Heart right ventricle (tissue), 16 donors: Measurements from ENCODE around the gene C2orf76. TPM values are rescaled to one million over a fixed set of nuclear protein-coding genes. Genes with fewer than 3 reads are reported as not detected.

Source experiments
- ATAC-seq, 8 donors: fragments of 200-7000 bp; cut with Tn5 transposase; one replicate each; pipeline ENCODE4 v1.9.1; 2020; ENCODE audit warnings: mild to moderate bottlenecking in 8 of 8, moderate library complexity in 8 of 8, moderate number of reproducible peaks in 1 of 8
- DNase-seq, 2 donors: peaks; one replicate each; pipeline ENCODE4 v3.0.0-alpha.2; 2020
- H3K27ac ChIP-seq, 10 donors: fragments of 200-600 bp; sonication (generic) in 2 of 10; one replicate each; pipeline versions ENCODE4 v1.5.0 to v1.8.0; 2020 to 2022; ENCODE audit warnings: mild to moderate bottlenecking in 3 of 10
- H3K27me3 ChIP-seq, 7 donors: fragments of 200-600 bp; one replicate each; pipeline ENCODE4 v1.8.0; 2021 to 2022; ENCODE audit warnings: mild to moderate bottlenecking in 2 of 7
- H3K36me3 ChIP-seq, 9 donors: fragments of 200-600 bp; sonication (generic) in 1 of 9; one replicate each; pipeline versions ENCODE4 v1.5.0 to v1.8.0; 2020 to 2022; ENCODE audit warnings: mild to moderate bottlenecking in 2 of 9
- H3K4me1 ChIP-seq, 9 donors: fragments of 200-600 bp; sonication (generic) in 1 of 9; one replicate each; pipeline versions ENCODE4 v1.5.0 to v1.8.0; 2020 to 2022; ENCODE audit warnings: mild to moderate bottlenecking in 4 of 9
- H3K4me3 ChIP-seq, 10 donors: fragments of 200-600 bp; sonication (generic) in 2 of 10; one replicate each; pipeline versions ENCODE4 v1.5.0 to v1.8.0; 2020 to 2022; ENCODE audit warnings: mild to moderate bottlenecking in 7 of 10, moderate library complexity in 2 of 10
- H3K9me3 ChIP-seq, 11 donors: fragments of 200-600 bp in 10 of 11; sonication (generic) in 2 of 11; one replicate each; pipeline versions ENCODE4 v1.5.0 to v1.8.0; 2013 to 2022; ENCODE audit warnings: mild to moderate bottlenecking in 2 of 11, control low read depth in 1 of 11, moderate library complexity in 1 of 11
- WGBS, 2 donors: extraction: QIAGEN DNeasy Blood & Tissue Kit; methylation state at CpG; one replicate each; pipeline ENCODE4 v1.1.7; 2013; ENCODE audit warnings: inconsistent platforms in 1 of 2; 5-methylcytosine and 5-hydroxymethylcytosine counted together
- intact Hi-C, 10 donors: fragments of 100-400 bp; cut with DNase I; formaldehyde crosslinking; loops; one replicate each; pipeline versions ENCODE4 v1.11.1 to v1.14.2; 2022
- polyA plus RNA-seq, 2 donors: library from polyadenylated mRNA; stranded (reverse); fragments of 200-250 nt; gene quantifications; one replicate each; pipeline ENCODE4 v1.2.3, GENCODE V29; 2013
- total RNA-seq, 10 donors: library from RNA; stranded (reverse); fragmentation: NEBNext Ultra II Directional in 3 of 10; extraction: Animal tissue kit (Norgen Biotek cat#: 25700) in 3 of 10; gene quantifications; one replicate each; pipeline versions ENCODE4 v1.2.1 to v1.2.4, GENCODE V29; 2021 to 2023
- TF ChIP-seq, protein P1 (sequence below), 9 donors: fragments of 200-600 bp; sonication (generic) in 2 of 9; IDR thresholded peaks; one replicate each; pipeline versions ENCODE4 v1.5.0 to v1.8.0; 2021 to 2022; ENCODE audit warnings: antibody characterized with exemption in 9 of 9, mild to moderate bottlenecking in 5 of 9, moderate library complexity in 1 of 9
- donor health status: Arrhythmogenic right ventricular cardiomyopathy.
- donor health status: ischemic (EF 13 %, LVEDD 7.1; RV severe dilation, severe dysfunction).
- donor health status: healthy with polysubstance abuse.
- donor health status: DM: no; HTN: yes; CAD: no.
- donor health status: DM: no; HTN: no; CAD: no.
- donor health status: ischemic (EF 25% LVEDD 6.9; RV normal size, moderate dysfunction).
- donor health status: ischemic (EF 25% LVEDD 5.7; RV mildly dilated, moderate dysfunction).
- donor health status: healthy.
- donor health status: DM: yes; HTN: yes; CAD: no.
- donor health status: Ischemic cardiomyopathy.
- donor health status: ischemic (EF 35%, LVEDD 5.7; RV mildly dilated, moderate dysfunction).
- donor health status: nonischemic (EF 11% LVEDD 7.7; RV severe dilation, severe dysfunction).
- donor health status: DM: yes; HTN: yes; CAD: no.
- donor health status: PGD.
- donor health status: ischemic (EF 29% LVEDD 5.4; RV normal size, mild dysfunction).
- donor health status: nonischemic (EF 23%, LVEDD 6.1; RV moderate dilation, normal function).

Gene C2orf76
- total and polyA plus RNA-seq, 12 donors = 5.1 to 12.2 (median 8.4) TPM

DNA sequence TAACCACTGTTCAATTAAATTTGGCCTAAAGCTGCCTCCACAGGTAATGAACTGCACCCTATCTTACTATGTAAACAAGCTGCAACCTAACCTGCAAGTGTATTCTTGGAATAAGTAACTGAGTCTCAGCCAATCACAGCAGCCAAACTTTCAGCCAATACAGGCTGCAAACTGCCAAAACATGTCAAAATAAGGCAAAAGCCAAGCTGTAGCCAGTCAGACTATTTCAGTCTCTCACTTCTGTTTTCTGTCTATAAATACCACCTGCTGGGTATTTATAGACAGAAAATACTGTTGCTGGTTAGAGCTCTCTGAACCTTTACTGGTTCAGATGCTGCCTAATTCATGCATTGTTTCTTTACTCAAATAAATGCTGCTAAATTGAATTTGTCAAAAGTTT is 14.3 kb downstream of the C2orf76 start:
- peaks cover 0 to 2% (median 0%) of the 10 kb centered on the region in 11 donors for H3K9me3 ChIP-seq
- peaks cover 0 to 63% (median 25%) of the 10 kb centered on the region in 9 donors for H3K4me1 ChIP-seq
- TF ChIP-seq, protein P1, sequence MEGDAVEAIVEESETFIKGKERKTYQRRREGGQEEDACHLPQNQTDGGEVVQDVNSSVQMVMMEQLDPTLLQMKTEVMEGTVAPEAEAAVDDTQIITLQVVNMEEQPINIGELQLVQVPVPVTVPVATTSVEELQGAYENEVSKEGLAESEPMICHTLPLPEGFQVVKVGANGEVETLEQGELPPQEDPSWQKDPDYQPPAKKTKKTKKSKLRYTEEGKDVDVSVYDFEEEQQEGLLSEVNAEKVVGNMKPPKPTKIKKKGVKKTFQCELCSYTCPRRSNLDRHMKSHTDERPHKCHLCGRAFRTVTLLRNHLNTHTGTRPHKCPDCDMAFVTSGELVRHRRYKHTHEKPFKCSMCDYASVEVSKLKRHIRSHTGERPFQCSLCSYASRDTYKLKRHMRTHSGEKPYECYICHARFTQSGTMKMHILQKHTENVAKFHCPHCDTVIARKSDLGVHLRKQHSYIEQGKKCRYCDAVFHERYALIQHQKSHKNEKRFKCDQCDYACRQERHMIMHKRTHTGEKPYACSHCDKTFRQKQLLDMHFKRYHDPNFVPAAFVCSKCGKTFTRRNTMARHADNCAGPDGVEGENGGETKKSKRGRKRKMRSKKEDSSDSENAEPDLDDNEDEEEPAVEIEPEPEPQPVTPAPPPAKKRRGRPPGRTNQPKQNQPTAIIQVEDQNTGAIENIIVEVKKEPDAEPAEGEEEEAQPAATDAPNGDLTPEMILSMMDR (IDR thresholded peaks at IDR 0.05) = no peak
- DNase-seq (peak in 1 of 2 donors; percentile 55), ATAC-seq (peak; percentile 63 to 90 (median 79))
- H3K36me3 ChIP-seq = no peaks in the 10 kb centered on the region
- H3K27me3 ChIP-seq = no peaks in the 10 kb centered on the region
- H3K27ac ChIP-seq = peak overlapping the region in 7 of 10 donors; percentile 45 to 82 (median 71)
- intact Hi-C loops = no loop called here
- H3K4me3 ChIP-seq = no peak overlapping the region

DNA sequence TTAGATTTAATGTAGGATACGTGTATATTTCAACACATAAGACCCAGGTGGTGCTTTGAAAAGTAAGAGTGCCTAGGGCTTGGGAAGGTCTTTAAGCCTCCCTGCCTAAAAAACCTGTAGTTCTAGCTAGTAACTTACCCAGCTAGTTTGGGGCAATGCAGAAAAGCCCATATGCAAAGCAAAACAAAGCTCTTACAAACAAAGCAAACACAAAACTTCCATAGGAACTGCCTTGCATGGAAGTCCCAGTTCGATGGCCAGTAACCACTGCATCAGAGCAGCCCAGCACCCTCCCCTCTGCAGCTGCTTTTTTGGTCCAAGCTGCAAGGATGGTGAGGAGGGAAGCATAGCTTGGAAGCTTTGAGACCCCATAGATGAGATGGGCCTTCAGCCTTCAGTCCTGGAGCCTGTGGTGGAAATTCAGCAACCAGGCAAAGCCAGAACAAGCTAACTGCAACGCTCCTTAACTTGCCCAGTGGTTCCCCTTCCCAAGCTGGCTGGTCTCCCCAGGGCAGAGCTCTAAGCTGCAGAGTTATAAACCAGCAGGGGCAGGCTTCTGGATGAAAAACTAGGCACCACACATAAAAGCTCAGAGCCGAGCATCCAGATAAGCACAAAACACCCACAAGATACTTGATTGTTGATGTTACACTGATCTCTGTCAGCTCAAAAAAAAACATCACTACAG is 16.2 kb downstream of the C2orf76 start:
- DNase-seq (no peak), ATAC-seq (peak in 1 of 8 donors; percentile 29)
- Histone ChIP-seq H3K4me1 (peaks cover 0 to 47% (median 22%) of the 10 kb centered on the region in 9 donors), H3K27ac (peak overlapping the region in 5 of 10 donors; percentile 26 to 82 (median 71)), H3K4me3 (no peak overlapping the region), H3K27me3 (no peaks in the 10 kb centered on the region), H3K9me3 (peaks cover 0 to 4% (median 0%) of the 10 kb centered on the region in 11 donors), H3K36me3 (no peaks in the 10 kb centered on the region)
- TF ChIP-seq, protein P1 (IDR thresholded peaks at IDR 0.05) = peak in 5 of 9 donors; percentile 10 to 26 (median 22)
- WGBS, 2 donors = 54 to 65% methylated on average over 4 of the region's 4 CpGs
- intact Hi-C loops = no loop called here

DNA sequence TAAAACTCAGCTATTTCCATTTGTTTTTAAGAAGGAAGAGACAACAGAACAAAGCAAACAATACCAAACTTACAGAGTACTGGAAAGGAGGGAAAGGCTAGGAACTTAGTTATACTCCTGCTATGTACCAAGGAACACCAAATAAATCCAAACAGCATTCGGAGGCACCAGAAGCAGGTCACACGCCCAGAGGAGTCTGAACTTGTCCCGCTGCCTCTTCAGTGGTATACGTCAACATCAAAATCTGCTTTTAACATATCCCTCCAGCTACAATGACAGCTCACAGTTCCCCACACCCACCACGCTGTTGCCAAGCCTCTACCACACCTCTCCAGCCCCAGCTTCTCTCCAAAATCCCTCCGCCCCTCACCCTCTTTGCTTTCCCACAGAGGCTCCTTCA is 17.3 kb downstream of the C2orf76 start:
- Histone ChIP-seq H3K27me3 (no peaks in the 10 kb centered on the region), H3K27ac (peak overlapping the region in 9 of 10 donors; percentile 2 to 82 (median 55)), H3K4me1 (peaks cover 0 to 36% (median 17%) of the 10 kb centered on the region in 9 donors), H3K36me3 (no peaks in the 10 kb centered on the region), H3K4me3 (no peak overlapping the region), H3K9me3 (peaks cover 0 to 4% (median 0%) of the 10 kb centered on the region in 11 donors)
- ATAC-seq = peak in 6 of 8 donors; percentile 15 to 53 (median 42)
- 51 to 74% methylated on average over 6 of the region's 6 CpGs for WGBS, 2 donors
- intact Hi-C loops = no loop called here
- no peak for DNase-seq
- TF ChIP-seq, protein P1 (IDR thresholded peaks at IDR 0.05) = no peak

DNA sequence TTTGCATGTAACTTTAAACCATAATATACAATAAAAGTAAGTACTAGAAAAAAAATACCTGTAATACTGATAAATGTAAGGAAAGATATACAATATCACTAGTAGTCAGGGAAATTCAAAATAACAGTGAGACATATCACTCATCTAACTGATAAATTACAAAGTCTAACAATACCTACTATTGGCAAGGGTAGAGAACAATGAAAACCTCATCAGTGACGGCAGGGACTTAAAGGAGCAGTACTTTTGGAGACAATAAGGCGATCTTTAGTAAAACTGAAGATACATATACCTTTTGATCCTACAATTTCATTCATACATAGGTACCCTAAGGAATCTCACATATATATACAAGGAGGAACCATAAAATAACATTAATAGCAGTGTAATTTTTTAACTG is 24.9 kb downstream of the C2orf76 start:
- peaks cover 0 to 8% (median 0%) of the 10 kb centered on the region in 9 donors for H3K4me1 ChIP-seq
- intact Hi-C loops = no loop called here
- WGBS, 2 donors = 90% methylated on average over 2 of the region's 2 CpGs
- no peaks in the 10 kb centered on the region for H3K27me3 ChIP-seq
- H3K36me3 ChIP-seq = peaks cover 0 to 28% (median 0%) of the 10 kb centered on the region in 9 donors
- H3K27ac ChIP-seq = no peak overlapping the region
- H3K4me3 ChIP-seq = no peak overlapping the region
- TF ChIP-seq, protein P1 (IDR thresholded peaks at IDR 0.05) = no peak
- DNase-seq (no peak), ATAC-seq (no peak)
- no peaks in the 10 kb centered on the region for H3K9me3 ChIP-seq
